ENCODE data around the gene WDFY4.

The WDFY4 gene

DNA sequence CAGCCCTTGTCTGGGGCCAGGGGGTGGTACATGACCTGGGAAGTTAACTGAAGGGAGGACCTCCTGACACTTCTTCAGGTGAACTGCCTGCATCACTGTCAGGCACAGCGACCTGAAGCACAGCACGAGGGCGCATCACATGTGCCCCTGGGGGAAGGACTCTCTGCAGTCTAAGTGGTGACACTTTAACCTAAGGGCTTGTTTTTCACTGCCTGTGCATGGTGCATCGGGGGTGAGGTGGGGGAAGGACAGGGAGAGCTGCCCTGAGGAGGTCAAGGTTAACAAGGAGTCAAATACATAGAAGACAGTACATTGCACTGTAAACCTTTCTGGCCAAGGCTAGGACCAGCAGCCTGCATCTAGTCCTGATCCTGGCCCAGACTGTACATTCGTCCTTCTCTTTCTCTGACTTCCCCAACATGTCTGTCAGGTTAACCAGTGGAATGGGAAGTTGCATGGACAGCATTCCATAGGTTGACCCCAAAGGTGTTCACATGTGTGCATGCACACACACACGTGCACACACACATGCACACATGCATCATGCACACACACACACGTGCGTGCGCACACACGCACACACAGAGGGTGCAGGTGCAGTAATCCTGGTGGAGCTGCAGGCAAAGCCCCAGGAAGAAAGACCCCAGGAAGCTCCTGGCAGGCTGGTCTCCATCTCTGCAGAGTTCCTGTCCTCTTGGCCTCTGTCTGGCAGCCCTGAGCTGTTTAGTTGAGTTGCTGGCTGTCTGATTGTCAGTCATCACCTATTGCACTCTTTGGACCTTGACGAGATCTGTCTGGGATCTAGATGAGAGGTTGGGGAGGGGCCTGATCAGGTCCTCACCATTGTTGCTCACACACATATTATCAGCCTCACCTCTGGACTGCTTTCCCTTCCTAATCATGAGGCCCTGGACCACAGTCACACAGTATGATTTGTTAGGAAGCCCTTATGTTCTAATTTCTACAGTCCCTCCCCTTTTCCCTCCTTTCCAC, 37.8 kb downstream of the WDFY4 start:
- H2AFZ ChIP-seq: no peak overlapping the region
- H3K27me3 ChIP-seq (ENCODE audit: control insufficient read depth, insufficient read depth, low read length): no peaks in the 10 kb centered on the region
- H3K9me3 ChIP-seq (ENCODE audit: control insufficient read depth, low read length): no peaks in the 10 kb centered on the region
- no peak overlapping the region for H3K4me2 ChIP-seq (ENCODE audit: low read length)
- no peak overlapping the region for H3K27ac ChIP-seq
- no peak overlapping the region for H3K4me3 ChIP-seq (ENCODE audit: low read depth, low read length)
- no peak overlapping the region for H3K9ac ChIP-seq
- H3K4me1 ChIP-seq: no peaks in the 10 kb centered on the region
- no peaks in the 10 kb centered on the region for H3K79me2 ChIP-seq
- TF ChIP-seq, protein P1, sequence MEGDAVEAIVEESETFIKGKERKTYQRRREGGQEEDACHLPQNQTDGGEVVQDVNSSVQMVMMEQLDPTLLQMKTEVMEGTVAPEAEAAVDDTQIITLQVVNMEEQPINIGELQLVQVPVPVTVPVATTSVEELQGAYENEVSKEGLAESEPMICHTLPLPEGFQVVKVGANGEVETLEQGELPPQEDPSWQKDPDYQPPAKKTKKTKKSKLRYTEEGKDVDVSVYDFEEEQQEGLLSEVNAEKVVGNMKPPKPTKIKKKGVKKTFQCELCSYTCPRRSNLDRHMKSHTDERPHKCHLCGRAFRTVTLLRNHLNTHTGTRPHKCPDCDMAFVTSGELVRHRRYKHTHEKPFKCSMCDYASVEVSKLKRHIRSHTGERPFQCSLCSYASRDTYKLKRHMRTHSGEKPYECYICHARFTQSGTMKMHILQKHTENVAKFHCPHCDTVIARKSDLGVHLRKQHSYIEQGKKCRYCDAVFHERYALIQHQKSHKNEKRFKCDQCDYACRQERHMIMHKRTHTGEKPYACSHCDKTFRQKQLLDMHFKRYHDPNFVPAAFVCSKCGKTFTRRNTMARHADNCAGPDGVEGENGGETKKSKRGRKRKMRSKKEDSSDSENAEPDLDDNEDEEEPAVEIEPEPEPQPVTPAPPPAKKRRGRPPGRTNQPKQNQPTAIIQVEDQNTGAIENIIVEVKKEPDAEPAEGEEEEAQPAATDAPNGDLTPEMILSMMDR (IDR thresholded peaks at IDR 0.05): no peak
- no peaks in the 10 kb centered on the region for H3K36me3 ChIP-seq (ENCODE audit: control insufficient read depth, insufficient read depth, low read length)

GRCh38 chr10:48724127-48724526, 39.5 kb downstream of the WDFY4 start:
- Histone ChIP-seq H2AFZ (no peak overlapping the region), H3K4me2 (ENCODE audit: low read length) (no peak overlapping the region), H3K9ac (no peak overlapping the region), H3K4me3 (ENCODE audit: low read depth, low read length) (no peak overlapping the region), H3K27ac (no peak overlapping the region), H3K79me2 (no peaks in the 10 kb centered on the region), H3K9me3 (ENCODE audit: control insufficient read depth, low read length) (no peaks in the 10 kb centered on the region), H3K36me3 (ENCODE audit: control insufficient read depth, insufficient read depth, low read length) (no peaks in the 10 kb centered on the region), H3K27me3 (ENCODE audit: control insufficient read depth, insufficient read depth, low read length) (no peaks in the 10 kb centered on the region), H3K4me1 (no peaks in the 10 kb centered on the region)
- TF ChIP-seq, protein P1 (IDR thresholded peaks at IDR 0.05): no peak

GRCh38 chr10:48725708-48726107, 41.0 kb downstream of the WDFY4 start:
- Histone ChIP-seq H3K4me2 (ENCODE audit: low read length) (no peak overlapping the region), H3K9me3 (ENCODE audit: control insufficient read depth, low read length) (no peaks in the 10 kb centered on the region), H3K27ac (no peak overlapping the region), H3K4me3 (ENCODE audit: low read depth, low read length) (no peak overlapping the region), H3K79me2 (no peaks in the 10 kb centered on the region), H3K9ac (no peak overlapping the region), H3K36me3 (ENCODE audit: control insufficient read depth, insufficient read depth, low read length) (no peaks in the 10 kb centered on the region), H2AFZ (no peak overlapping the region), H3K27me3 (ENCODE audit: control insufficient read depth, insufficient read depth, low read length) (no peaks in the 10 kb centered on the region), H3K4me1 (no peaks in the 10 kb centered on the region)
- TF ChIP-seq, protein P1 (IDR thresholded peaks at IDR 0.05): no peak

- Histone ChIP-seq H3K79me2 (no peaks in the 10 kb centered on the region), H3K9me3 (ENCODE audit: control insufficient read depth, low read length) (no peaks in the 10 kb centered on the region), H3K4me1 (no peaks in the 10 kb centered on the region), H3K36me3 (ENCODE audit: control insufficient read depth, insufficient read depth, low read length) (no peaks in the 10 kb centered on the region), H3K27me3 (ENCODE audit: control insufficient read depth, insufficient read depth, low read length) (no peaks in the 10 kb centered on the region), H3K4me2 (ENCODE audit: low read length) (no peak overlapping the region), H3K4me3 (ENCODE audit: low read depth, low read length) (no peak overlapping the region), H2AFZ (no peak overlapping the region), H3K9ac (no peak overlapping the region), H3K27ac (no peak overlapping the region)
- TF ChIP-seq, protein P1 (IDR thresholded peaks at IDR 0.05): no peak
These were observed 43.2 kb downstream of the WDFY4 start for GRCh38 chr10:48727866-48728265.
